Thyroid gland (tissue), 4 donors: ENCODE results near the gene TAF4B. TPM values are rescaled to one million over a fixed set of nuclear protein-coding genes. Genes with fewer than 3 reads are reported as not detected.

ENCODE experiments used
- DNase-seq, 2 donors: peaks; one replicate each; pipeline ENCODE4 v3.0.0-alpha.2; 2019
- H3K27ac ChIP-seq, 3 donors: fragments of 200-600 bp; sonication (generic); 1 replicate in 2 of 3; 2 replicates in 1 of 3; pipeline ENCODE4 v1.5.1; 2016 to 2019; ENCODE audit warnings: mild to moderate bottlenecking in 1 of 3, moderate library complexity in 1 of 3
- H3K27me3 ChIP-seq: fragments of 200-600 bp; sonication (generic); one replicate; pipeline ENCODE4 v1.5.1; 2019
- H3K36me3 ChIP-seq, 2 donors: fragments of 200-600 bp; sonication (generic); one replicate each; pipeline ENCODE4 v1.5.1; 2016 to 2019
- H3K4me1 ChIP-seq, 2 donors: fragments of 200-600 bp; sonication (generic); one replicate each; pipeline ENCODE4 v1.5.1; 2017 to 2019
- H3K4me3 ChIP-seq, 3 donors: fragments of 200-600 bp; sonication (generic); replicated peaks in 1 of 3; 1 replicate in 2 of 3; 2 replicates in 1 of 3; pipeline ENCODE4 v1.5.1; 2016; ENCODE audit warnings: mild to moderate bottlenecking in 1 of 3
- H3K9me3 ChIP-seq: fragments of 200-600 bp; sonication (generic); one replicate; pipeline ENCODE4 v1.5.1; 2017
- POLR2A ChIP-seq, 2 donors: fragments of 450-650 bp; IDR thresholded peaks; one replicate each; pipeline ENCODE4 v1.6.1; 2017; ENCODE audit warnings: antibody characterized with exemption in 2 of 2, mild to moderate bottlenecking in 2 of 2, moderate library complexity in 1 of 2
- WGBS, 2 donors: methylation state at CpG; one replicate each; pipeline ENCODE4 v1.1.5; 2017; 5-methylcytosine and 5-hydroxymethylcytosine counted together
- intact Hi-C: fragments of 100-400 bp; cut with DNase I; formaldehyde crosslinking; loops from one replicate; pipeline ENCODE4 v1.15.1; 2023
- total RNA-seq, 4 donors: library from RNA; depleted of rRNA; stranded (reverse); fragments of >200 nt; gene quantifications; one replicate each; pipeline ENCODE4 v1.2.3, GENCODE V29; 2016
- TF ChIP-seq, protein P1 (sequence below), 6 experiments: fragments of 200-600 bp in 3 of 6; fragments of 450-650 bp in 3 of 6; sonication (generic) in 3 of 6; IDR thresholded peaks; one replicate each; pipeline ENCODE4 v1.5.1; 2016 to 2019; ENCODE audit warnings: antibody characterized with exemption in 6 of 6, mild to moderate bottlenecking in 2 of 6, inconsistent platforms in 1 of 6, moderate library complexity in 1 of 6

The TAF4B gene
- total RNA-seq, 4 donors from 2014 or later, result 8.7 to 12.7 (median 9.8) TPM

DNA sequence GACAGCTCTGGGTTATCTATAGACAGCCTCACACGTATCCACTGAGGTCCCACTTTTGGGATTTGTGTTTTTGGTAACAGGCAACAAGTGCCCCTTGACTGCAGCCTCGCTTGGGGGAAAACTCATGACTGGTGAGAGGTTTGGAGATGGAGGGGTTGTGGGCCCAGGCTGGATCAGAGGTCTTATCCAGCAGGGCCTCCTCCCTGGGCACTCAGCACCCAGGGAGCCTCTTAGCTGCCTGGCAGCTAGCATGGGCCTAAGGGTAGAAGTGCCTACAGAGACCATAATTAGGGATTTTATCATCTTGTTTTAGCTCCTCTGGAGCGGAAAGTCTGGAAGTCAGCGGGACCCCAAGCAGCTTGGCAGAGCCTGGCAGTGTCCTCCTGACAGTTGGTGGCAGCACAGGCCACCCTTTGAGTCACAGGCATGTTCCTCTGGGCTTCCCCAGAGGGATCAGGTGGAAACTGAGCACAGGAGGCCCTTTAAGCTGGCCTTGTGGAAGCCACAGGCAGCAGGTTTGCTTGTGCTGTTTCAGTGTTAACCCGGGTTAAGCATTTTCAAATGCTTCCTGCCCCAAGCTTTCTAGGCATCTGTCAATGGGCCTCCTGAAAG lies 179.1 kb downstream of the TAF4B start:
- no peak overlapping the region for H3K4me3 ChIP-seq
- no peaks in the 10 kb centered on the region for H3K9me3 ChIP-seq
- intact Hi-C loops, result no loop called here
- WGBS, 2 donors, result 60 to 64% methylated on average over 4 to 5 of the region's 5 CpGs
- H3K36me3 ChIP-seq, result no peaks in the 10 kb centered on the region
- H3K4me1 ChIP-seq, result no peaks in the 10 kb centered on the region
- H3K27ac ChIP-seq, result no peak overlapping the region
- TF ChIP-seq, protein P1, sequence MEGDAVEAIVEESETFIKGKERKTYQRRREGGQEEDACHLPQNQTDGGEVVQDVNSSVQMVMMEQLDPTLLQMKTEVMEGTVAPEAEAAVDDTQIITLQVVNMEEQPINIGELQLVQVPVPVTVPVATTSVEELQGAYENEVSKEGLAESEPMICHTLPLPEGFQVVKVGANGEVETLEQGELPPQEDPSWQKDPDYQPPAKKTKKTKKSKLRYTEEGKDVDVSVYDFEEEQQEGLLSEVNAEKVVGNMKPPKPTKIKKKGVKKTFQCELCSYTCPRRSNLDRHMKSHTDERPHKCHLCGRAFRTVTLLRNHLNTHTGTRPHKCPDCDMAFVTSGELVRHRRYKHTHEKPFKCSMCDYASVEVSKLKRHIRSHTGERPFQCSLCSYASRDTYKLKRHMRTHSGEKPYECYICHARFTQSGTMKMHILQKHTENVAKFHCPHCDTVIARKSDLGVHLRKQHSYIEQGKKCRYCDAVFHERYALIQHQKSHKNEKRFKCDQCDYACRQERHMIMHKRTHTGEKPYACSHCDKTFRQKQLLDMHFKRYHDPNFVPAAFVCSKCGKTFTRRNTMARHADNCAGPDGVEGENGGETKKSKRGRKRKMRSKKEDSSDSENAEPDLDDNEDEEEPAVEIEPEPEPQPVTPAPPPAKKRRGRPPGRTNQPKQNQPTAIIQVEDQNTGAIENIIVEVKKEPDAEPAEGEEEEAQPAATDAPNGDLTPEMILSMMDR (IDR thresholded peaks at IDR 0.05), result peak in 4 of 6 experiments; percentile 10 to 52 (median 40)
- TF ChIP-seq POLR2A (IDR thresholded peaks at IDR 0.05), result no peak
- DNase-seq, result peak; percentile 33 to 41
- H3K27me3 ChIP-seq, result no peaks in the 10 kb centered on the region

DNA sequence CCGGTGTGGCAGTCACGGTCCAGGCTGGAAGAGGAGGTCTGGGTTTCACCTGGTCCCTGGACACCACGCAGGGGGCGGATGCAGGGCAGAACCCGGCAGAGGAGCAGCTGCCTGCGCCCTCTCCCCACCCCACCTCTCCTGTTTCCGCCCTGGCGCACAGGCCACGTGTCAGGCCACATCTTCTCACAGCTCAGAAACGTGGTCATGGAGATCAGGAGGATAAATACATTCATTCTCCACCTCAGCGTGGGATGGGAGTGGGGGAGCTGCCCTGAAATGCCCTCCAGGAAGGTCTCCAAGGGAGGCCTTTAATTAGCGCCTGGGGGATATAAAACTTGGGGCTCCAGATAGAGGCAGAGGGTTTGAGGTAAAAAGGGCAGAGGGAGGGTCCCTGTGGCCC lies 180.1 kb downstream of the TAF4B start:
- H3K36me3 ChIP-seq, result no peaks in the 10 kb centered on the region
- no peak for DNase-seq
- 90 to 91% methylated on average over 12 of the region's 12 CpGs for WGBS, 2 donors
- intact Hi-C loops, result no loop called here
- no peaks in the 10 kb centered on the region for H3K27me3 ChIP-seq
- no peak overlapping the region for H3K27ac ChIP-seq
- H3K4me1 ChIP-seq, result no peaks in the 10 kb centered on the region
- TF ChIP-seq, protein P1 (IDR thresholded peaks at IDR 0.05), result no peak
- no peak for TF ChIP-seq POLR2A (IDR thresholded peaks at IDR 0.05)
- H3K9me3 ChIP-seq, result no peaks in the 10 kb centered on the region
- H3K4me3 ChIP-seq, result no peak overlapping the region

DNA sequence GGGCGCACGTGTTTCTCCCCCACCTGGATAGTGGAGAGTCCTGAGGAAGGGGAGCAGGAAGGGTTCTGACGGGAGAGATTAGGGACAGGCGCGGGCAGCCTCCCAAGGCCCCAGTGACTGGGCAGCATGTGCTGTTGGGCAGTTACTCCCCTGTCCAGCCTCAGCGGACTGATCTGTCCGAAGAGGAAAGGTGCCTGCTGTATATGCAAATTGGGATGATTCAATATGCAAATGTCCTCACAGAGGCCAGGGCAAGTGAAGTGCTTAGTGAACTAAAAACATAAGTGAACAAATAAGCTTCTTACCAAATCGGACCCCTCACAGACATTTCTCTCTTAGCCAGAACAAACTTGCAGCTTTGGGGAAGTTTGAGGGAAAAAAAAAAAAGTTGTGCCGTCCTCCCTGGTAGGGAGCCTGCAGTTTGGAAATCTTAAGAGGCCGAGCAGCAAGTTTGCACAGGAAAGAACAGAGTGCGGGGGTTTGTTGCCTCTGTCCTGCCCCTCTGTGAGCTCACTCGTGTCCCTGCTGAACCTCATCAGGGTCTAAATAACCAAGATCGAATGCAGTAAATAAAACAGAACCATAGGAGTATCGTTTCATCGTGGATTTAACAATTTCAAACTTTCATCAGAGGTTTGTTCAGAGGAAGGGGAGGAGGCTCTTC lies 180.7 kb downstream of the TAF4B start:
- H3K4me1 ChIP-seq, result no peaks in the 10 kb centered on the region
- H3K27me3 ChIP-seq, result no peaks in the 10 kb centered on the region
- DNase-seq, result no peak
- TF ChIP-seq POLR2A (IDR thresholded peaks at IDR 0.05), result no peak
- TF ChIP-seq, protein P1 (IDR thresholded peaks at IDR 0.05), result no peak
- H3K9me3 ChIP-seq, result no peaks in the 10 kb centered on the region
- intact Hi-C loops, result no loop called here
- no peaks in the 10 kb centered on the region for H3K36me3 ChIP-seq
- 63% methylated on average over 15 of the region's 15 CpGs for WGBS, 2 donors
- no peak overlapping the region for H3K27ac ChIP-seq
- no peak overlapping the region for H3K4me3 ChIP-seq

DNA sequence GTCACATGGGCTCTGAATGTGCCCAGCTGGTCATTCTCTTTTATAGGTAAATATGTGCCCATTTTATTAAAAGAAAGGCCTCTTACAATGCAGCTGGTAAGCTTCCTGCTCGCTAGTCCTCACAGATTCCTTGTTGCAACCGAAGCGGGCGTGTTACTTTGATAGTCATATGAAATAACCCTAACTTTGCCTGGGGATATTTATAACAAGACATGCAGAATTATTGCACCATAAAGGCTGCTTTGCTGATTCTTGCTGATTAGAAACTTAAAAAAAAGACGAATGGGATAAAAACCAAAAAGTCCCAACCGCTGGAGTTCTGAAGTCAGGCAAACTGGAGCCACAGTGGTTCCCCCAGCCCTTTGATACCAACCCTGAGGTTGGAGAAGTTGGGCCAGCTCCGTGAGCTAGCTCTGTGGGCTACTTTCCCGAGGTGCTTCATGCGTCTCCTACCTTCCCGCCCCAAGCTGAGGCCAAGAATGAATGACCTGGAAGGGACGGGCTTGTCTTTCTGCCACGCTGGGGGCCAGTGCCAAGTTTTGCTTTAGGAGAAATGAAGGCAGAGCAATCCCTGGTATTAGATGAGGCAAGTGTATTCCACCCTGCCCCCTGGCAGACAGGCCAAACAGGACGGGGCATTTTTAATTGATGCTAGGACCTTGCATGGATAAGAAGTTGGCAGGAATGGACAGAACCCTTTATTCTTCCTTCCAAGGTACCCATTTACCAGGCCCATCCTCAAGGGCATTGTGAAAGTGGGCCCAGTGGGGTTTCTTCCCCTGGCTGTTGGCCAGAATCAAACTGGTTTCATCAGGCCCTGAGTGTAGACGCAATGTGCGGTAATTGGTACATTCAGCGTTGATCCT lies 181.7 kb downstream of the TAF4B start:
- H3K27ac ChIP-seq, result no peak overlapping the region
- 91 to 94% methylated on average over 16 of the region's 16 CpGs for WGBS, 2 donors
- intact Hi-C loops, result no loop called here

More for the DNA sequence above, 181.7 kb downstream of the TAF4B start:
- TF ChIP-seq, protein P1 (IDR thresholded peaks at IDR 0.05), result no peak
- no peak for TF ChIP-seq POLR2A (IDR thresholded peaks at IDR 0.05)
- no peaks in the 10 kb centered on the region for H3K27me3 ChIP-seq
- H3K9me3 ChIP-seq, result no peaks in the 10 kb centered on the region
- no peaks in the 10 kb centered on the region for H3K4me1 ChIP-seq
- H3K4me3 ChIP-seq, result no peak overlapping the region
- no peaks in the 10 kb centered on the region for H3K36me3 ChIP-seq
- DNase-seq, result no peak
